ENCODE results near the gene PCDHGB7. TPM values are rescaled to one million over a fixed set of nuclear protein-coding genes. Genes with fewer than 3 reads are reported as not detected.
"Not testable (repeated sequence)": the region's sequence is repeated elsewhere in the genome, so short reads cannot be mapped to it uniquely, and the experiment has no call there.

The PCDHGB7 gene
- total RNA-seq, 3 donors from 2014 or later, result 15.4 to 21.3 (median 16.0) TPM

- H3K4me1 ChIP-seq; DNase-seq (ENCODE audit: low spot score in 2 of 2); H3K27ac ChIP-seq; H3K27me3 ChIP-seq; H3K36me3 ChIP-seq; intact Hi-C loops (cut with DNase I; ENCODE audit: low total_unique reads): not testable (repeated sequence)
- Histone ChIP-seq H3K9me3 (peaks cover 79 to 96% of the 10 kb centered on the region in 2 donors), H3K4me3 (peak within 1 kb of the TSS; percentile 1 to 45 (median 24))
- TF ChIP-seq CTCF (IDR thresholded peaks at IDR 0.05), result peak in 2 of 3 donors; percentile 38 to 40
These were observed 19.5 kb upstream of the PCDHGB7 start, which contains the start of gene PCDHGB5 for GRCh38 chr5:141397756-141398551. Gene PCDHGB5 (plus strand): TSS chr5:141397947. CDS start chr5:141398128, 181 bp downstream.

- Histone ChIP-seq H3K9me3 (peaks cover 79 to 96% of the 10 kb centered on the region in 2 donors), H3K36me3 (no peaks in the 10 kb centered on the region), H3K27ac (no peak overlapping the region), H3K4me1 (no peaks in the 10 kb centered on the region), H3K4me3 (peak overlapping the region in 1 of 3 donors; percentile 10), H3K27me3 (no peaks in the 10 kb centered on the region)
- intact Hi-C loops (cut with DNase I; ENCODE audit: low total_unique reads), result no loop called here
- TF ChIP-seq POLR2A (IDR thresholded peaks at IDR 0.05) (no peak), CTCF (IDR thresholded peaks at IDR 0.05) (no peak), POLR2AphosphoS5 (IDR thresholded peaks at IDR 0.05) (no peak)
- DNase-seq (ENCODE audit: low spot score in 2 of 2), result no peak
These were observed 18.9 kb upstream of the PCDHGB7 start for GRCh38 chr5:141398608-141399007.

- peak overlapping the region in 1 of 3 donors; percentile 35 for H3K4me3 ChIP-seq
- intact Hi-C loops (cut with DNase I; ENCODE audit: low total_unique reads), result loop anchor here (5.0 kb wide), 1 partner anchor 128 kb away; no protein-coding TSS in a partner anchor
These were observed 17.8 kb upstream of the PCDHGB7 start for GRCh38 chr5:141399555-141400258.

GRCh38 chr5:141402553-141403243 lies 14.8 kb upstream of the PCDHGB7 start, which contains the start of gene PCDHGA9:
Gene PCDHGA9 (plus strand): TSS chr5:141402778. CDS start chr5:141402953, 175 bp downstream.
- DNase-seq (ENCODE audit: low spot score in 2 of 2), result no peak
- TF ChIP-seq CTCF (IDR thresholded peaks at IDR 0.05) (no peak), POLR2A (IDR thresholded peaks at IDR 0.05) (no peak), POLR2AphosphoS5 (IDR thresholded peaks at IDR 0.05) (no peak)
- intact Hi-C loops (cut with DNase I; ENCODE audit: low total_unique reads), result loop anchor here (5.0 kb wide), 1 partner anchor 125 kb away; no protein-coding TSS in a partner anchor

More at GRCh38 chr5:141399555-141400258, 17.8 kb upstream of the PCDHGB7 start:
- Histone ChIP-seq H3K27me3 (no peaks in the 10 kb centered on the region), H3K4me1 (no peaks in the 10 kb centered on the region), H3K9me3 (peaks cover 79 to 96% of the 10 kb centered on the region in 2 donors), H3K36me3 (no peaks in the 10 kb centered on the region), H3K27ac (no peak overlapping the region)
- TF ChIP-seq CTCF (IDR thresholded peaks at IDR 0.05), result no peak
- no peak for TF ChIP-seq POLR2AphosphoS5 (IDR thresholded peaks at IDR 0.05)
- TF ChIP-seq POLR2A (IDR thresholded peaks at IDR 0.05), result no peak
- no peak for DNase-seq (ENCODE audit: low spot score in 2 of 2)

More at GRCh38 chr5:141402553-141403243, 14.8 kb upstream of the PCDHGB7 start, which contains the start of gene PCDHGA9:
- Histone ChIP-seq H3K4me1 (no peaks in the 10 kb centered on the region), H3K27ac (peak within 1 kb of the TSS in 1 of 2 donors; percentile 0), H3K4me3 (peak within 1 kb of the TSS; percentile 27 to 57 (median 35)), H3K27me3 (no peaks in the 10 kb centered on the region), H3K36me3 (no peaks in the 10 kb centered on the region), H3K9me3 (peaks cover 77 to 96% of the 10 kb centered on the region in 2 donors)

All from breast epithelium (tissue), 4 donors.